GM21576 (cell line): Measurements from ENCODE around the gene CSNK1A1L.

ENCODE experiments used
- ATAC-seq: cut with Tn5 transposase; IDR thresholded peaks from one replicate; pipeline ENCODE4 v1.9.1; 2021; ENCODE audit warnings: mild to moderate bottlenecking, moderate library complexity; ENCODE audit not compliant: unreplicated experiment

Gene CSNK1A1L

GRCh38 chr13:37105251-37105714, at the start of gene CSNK1A1L:
Gene CSNK1A1L (minus strand): TSS chr13:37105664. CDS start chr13:37105256, 408 bp downstream.
- no peak for ATAC-seq

- no peak for ATAC-seq
Observed at GRCh38 chr13:37149380-37149779, 43.9 kb upstream of the CSNK1A1L start.

GRCh38 chr13:37148501-37148900, 43.0 kb upstream of the CSNK1A1L start:
- no peak for ATAC-seq

GRCh38 chr13:37144661-37145060, 39.2 kb upstream of the CSNK1A1L start:
- no peak for ATAC-seq

- ATAC-seq: no peak
Observed at GRCh38 chr13:37143911-37144310, 38.4 kb upstream of the CSNK1A1L start.

- no peak for ATAC-seq
Observed at GRCh38 chr13:37142877-37143276, 37.4 kb upstream of the CSNK1A1L start.

GRCh38 chr13:37141011-37141410, 35.5 kb upstream of the CSNK1A1L start:
- ATAC-seq: no peak

- no peak for ATAC-seq
Observed at GRCh38 chr13:37139356-37139755, 33.9 kb upstream of the CSNK1A1L start.

- ATAC-seq: no peak
Observed at GRCh38 chr13:37138926-37139325, 33.5 kb upstream of the CSNK1A1L start.

- no peak for ATAC-seq
Observed at GRCh38 chr13:37138169-37138568, 32.7 kb upstream of the CSNK1A1L start.

GRCh38 chr13:37136633-37137032, 31.2 kb upstream of the CSNK1A1L start:
- ATAC-seq: no peak

GRCh38 chr13:37136187-37136586, 30.7 kb upstream of the CSNK1A1L start:
- no peak for ATAC-seq

- no peak for ATAC-seq
Observed at GRCh38 chr13:37134411-37135041, 29.1 kb upstream of the CSNK1A1L start.

GRCh38 chr13:37132211-37132610, 26.7 kb upstream of the CSNK1A1L start:
- no peak for ATAC-seq

GRCh38 chr13:37131092-37131491, 25.6 kb upstream of the CSNK1A1L start:
- no peak for ATAC-seq

- no peak for ATAC-seq
Observed at GRCh38 chr13:37129866-37130265, 24.4 kb upstream of the CSNK1A1L start.

- ATAC-seq: no peak
Observed at GRCh38 chr13:37127691-37128241, 22.3 kb upstream of the CSNK1A1L start.

GRCh38 chr13:37123337-37123736, 17.9 kb upstream of the CSNK1A1L start:
- ATAC-seq: no peak

GRCh38 chr13:37118016-37118415, 12.6 kb upstream of the CSNK1A1L start:
- ATAC-seq: no peak

- ATAC-seq: no peak
Observed at GRCh38 chr13:37114250-37114649, 8.8 kb upstream of the CSNK1A1L start.

GRCh38 chr13:37113534-37113933, 8.1 kb upstream of the CSNK1A1L start:
- ATAC-seq: no peak

- no peak for ATAC-seq
Observed at GRCh38 chr13:37109051-37109678, 3.7 kb upstream of the CSNK1A1L start.
